HepG2 (cell line): ENCODE measurements around the gene CCL7. TPM values are rescaled to one million over a fixed set of nuclear protein-coding genes. Genes with fewer than 3 reads are reported as not detected.

Source experiments
- ATAC-seq: fragments of 200-7000 bp; cut with Tn5 transposase; 3 replicates; pipeline ENCODE4 v1.9.1; 2020; ENCODE audit warnings: mild to moderate bottlenecking, moderate library complexity
- BruUV-seq: library from RNA; stranded (reverse); fragments of 400-500 nt; replicated peaks from 2 replicates; lab custom pipeline; 2021; lab: Mats Ljungman, UMichigan
- CTCF ChIA-PET: fragments of 300-600 bp; formaldehyde crosslinking; extraction: SDS; loops from one replicate; lab custom pipeline; 2021; ENCODE audit warnings: low total read pairs, inconsistent platforms, low intra/inter-chr PET ratio; lab: Yijun Ruan, JAX
- POLR2A ChIA-PET: fragments of 350-600 bp; sonication (Branson Sonifier 250); formaldehyde crosslinking; loops from one replicate; lab custom pipeline; 2020; ENCODE audit warnings: antibody characterized with exemption, inconsistent platforms; lab: Yijun Ruan, JAX
- DNase-seq: peaks from one replicate; pipeline ENCODE4 v3.0.0-alpha.2; 2015; ENCODE audit warnings: low spot score
- FAIRE-seq: peaks from 3 replicates; lab custom pipeline; 2011; peaks lifted over from hg19 to GRCh38; lab: Jason Lieb, UNC
- H2AFZ ChIP-seq: one replicate; pipeline ENCODE4 v1.6.1; 2011; ENCODE audit warnings: low read length, inconsistent platforms
- H3K27ac ChIP-seq: fragments of 300-600 bp; 3 replicates; pipeline ENCODE4 v1.8.0; 2011; ENCODE audit warnings: mixed run types, mild to moderate bottlenecking, mixed read lengths, low read length, inconsistent platforms; ENCODE audit not compliant: insufficient read depth; ENCODE audit errors: extremely low read length
- H3K27me3 ChIP-seq, 2 experiments: fragments of 200-600 bp in 1 of 2; 2 replicates in 1 of 2; 3 replicates in 1 of 2; pipeline versions ENCODE4 v1.6.0 to v1.8.0; 2011; ENCODE audit warnings: low read length in 2 of 2, mild to moderate bottlenecking in 2 of 2, moderate library complexity in 2 of 2, inconsistent platforms in 1 of 2; ENCODE audit not compliant: insufficient read depth in 2 of 2, control insufficient read depth in 1 of 2
- H3K36me3 ChIP-seq, 2 experiments: fragments of 200-600 bp in 1 of 2; replicated peaks in 1 of 2; 2 replicates in 1 of 2; 3 replicates in 1 of 2; pipeline versions ENCODE4 v1.5.1 to v1.8.0; 2011; ENCODE audit warnings: low read length in 2 of 2, inconsistent platforms in 1 of 2; ENCODE audit not compliant: insufficient read depth in 2 of 2, control insufficient read depth in 1 of 2
- H3K4me1 ChIP-seq: 2 replicates; pipeline ENCODE4 v1.5.1; 2012; ENCODE audit warnings: low read length, inconsistent platforms; ENCODE audit not compliant: insufficient read depth
- H3K4me2 ChIP-seq: 2 replicates; pipeline ENCODE4 v1.6.0; 2011; ENCODE audit warnings: low read depth, low read length, inconsistent platforms
- H3K4me3 ChIP-seq, 3 experiments: fragments of 200-600 bp in 1 of 3; sonication (generic), shearing (Covaris generic) in 1 of 3; replicated peaks in 1 of 3; 2 replicates each; pipeline ENCODE4 v1.5.1; 2011 to 2016; ENCODE audit warnings: low read length in 3 of 3, inconsistent platforms in 2 of 3, low read depth in 2 of 3, mild to moderate bottlenecking in 2 of 3, control low read depth in 1 of 3, mixed read lengths in 1 of 3; ENCODE audit not compliant: insufficient read depth in 1 of 3
- H3K79me2 ChIP-seq: one replicate; pipeline ENCODE4 v1.6.1; 2011; ENCODE audit warnings: low read length, inconsistent platforms; ENCODE audit not compliant: insufficient read depth
- H3K9ac ChIP-seq: 2 replicates; pipeline ENCODE4 v1.6.0; 2011; ENCODE audit warnings: mild to moderate bottlenecking, low read depth, low read length, inconsistent platforms; ENCODE audit not compliant: insufficient read depth
- H3K9me3 ChIP-seq: 2 replicates; pipeline ENCODE4 v1.5.1; 2012; ENCODE audit warnings: mild to moderate bottlenecking, low read length
- H4K20me1 ChIP-seq: 2 replicates; pipeline ENCODE4 v1.6.0; 2011; ENCODE audit warnings: inconsistent platforms, mild to moderate bottlenecking, low read length, moderate library complexity; ENCODE audit not compliant: insufficient read depth
- AKAP8 ChIP-seq: sonication (generic); formaldehyde crosslinking; IDR thresholded peaks from 2 replicates; pipeline ENCODE4 v1.5.1; 2020; ENCODE audit warnings: mild to moderate bottlenecking, missing genetic modification reagents
- HHEX ChIP-seq: IDR thresholded peaks from 2 replicates; pipeline ENCODE4 v1.6.1; 2016; ENCODE audit warnings: control low read depth
- HOMEZ ChIP-seq: IDR thresholded peaks from 2 replicates; pipeline ENCODE4 v1.6.1; 2016; ENCODE audit warnings: low read depth
- PITX1 ChIP-seq: sonication (generic); formaldehyde crosslinking; IDR thresholded peaks from 2 replicates; pipeline ENCODE4 v1.5.1; 2020; ENCODE audit warnings: mild to moderate bottlenecking, missing genetic modification reagents
- POLR2A ChIP-seq, 2 experiments: IDR thresholded peaks; 2 replicates each; pipeline ENCODE4 v1.6.1; 2011; ENCODE audit warnings: low read depth in 2 of 2, low read length in 2 of 2, mild to moderate bottlenecking in 1 of 2, moderate library complexity in 1 of 2; ENCODE audit not compliant: insufficient read depth in 1 of 2
- SIN3A ChIP-seq: IDR thresholded peaks from 2 replicates; pipeline ENCODE4 v1.6.1; 2011; ENCODE audit warnings: low read depth, mild to moderate bottlenecking, control low read depth, low read length, borderline replicate concordance
- TSC22D2 ChIP-seq: sonication (generic); formaldehyde crosslinking; IDR thresholded peaks from 2 replicates; pipeline ENCODE4 v1.5.1; 2020; ENCODE audit warnings: missing genetic modification reagents, mild to moderate bottlenecking, borderline replicate concordance
- ZIK1 ChIP-seq: sonication (generic); formaldehyde crosslinking; IDR thresholded peaks from 2 replicates; pipeline ENCODE4 v1.5.0; 2020; ENCODE audit warnings: mild to moderate bottlenecking, low read depth, missing genetic modification reagents, borderline replicate concordance
- ZNF432 ChIP-seq: sonication (generic); formaldehyde crosslinking; IDR thresholded peaks from 2 replicates; pipeline ENCODE4 v1.5.0; 2020; ENCODE audit warnings: missing genetic modification reagents, mild to moderate bottlenecking, borderline replicate concordance
- WGBS: methylation state at CpG from one replicate; pipeline ENCODE4 v1.1.6; 2017; ENCODE audit warnings: low lambda C conversion rate; 5-methylcytosine and 5-hydroxymethylcytosine counted together
- in situ Hi-C: cut with HindIII; loops from 2 replicates; pipeline ENCODE4 v1.10.0; 2017; ENCODE audit warnings: low pct_unique_long_range_greater_than_20kb; ENCODE audit not compliant: extremely low pct_ligation_motif_present
- intact Hi-C: fragments of 100-400 bp; cut with micrococcal nuclease; formaldehyde crosslinking; loops from one replicate; pipeline ENCODE4 v1.10.0; 2022; ENCODE audit not compliant: unreplicated experiment
- polyA plus RNA-seq, 8 experiments: library from polyadenylated mRNA; depleted of rRNA in 3 of 8; stranded (reverse) in 7 of 8; unstranded in 1 of 8; fragments of >200 nt; fragmentation: Illumina TruSeq in 4 of 8; extraction: Trizol in 4 of 8; gene quantifications; 2 replicates each; pipeline versions ENCODE4 v1.2.1 to v1.2.3, GENCODE V29; 2011 to 2016; ENCODE audit warnings: low read depth in 4 of 8, missing spikeins in 1 of 8, mixed read lengths in 1 of 8; ENCODE audit not compliant: insufficient read depth in 1 of 8
- total RNA-seq, 5 experiments: library from RNA; depleted of rRNA; stranded (reverse); fragments of >200 nt; fragmentation: Illumina TruSeq; extraction: Trizol; gene quantifications; 2 replicates each; pipeline ENCODE4 v1.2.3, GENCODE V29; 2016; ENCODE audit warnings: low read depth in 1 of 5
- TF ChIP-seq, protein P1 (sequence below): sonication (generic); formaldehyde crosslinking; IDR thresholded peaks from 2 replicates; pipeline ENCODE4 v1.5.0; 2020; ENCODE audit warnings: missing genetic modification reagents

CCL7 gene
- total and polyA plus RNA-seq, 2 of the 13 experiments (the other 11 are each of a cell fraction or from before 2014, with no cell fraction given), result not detected

DNA sequence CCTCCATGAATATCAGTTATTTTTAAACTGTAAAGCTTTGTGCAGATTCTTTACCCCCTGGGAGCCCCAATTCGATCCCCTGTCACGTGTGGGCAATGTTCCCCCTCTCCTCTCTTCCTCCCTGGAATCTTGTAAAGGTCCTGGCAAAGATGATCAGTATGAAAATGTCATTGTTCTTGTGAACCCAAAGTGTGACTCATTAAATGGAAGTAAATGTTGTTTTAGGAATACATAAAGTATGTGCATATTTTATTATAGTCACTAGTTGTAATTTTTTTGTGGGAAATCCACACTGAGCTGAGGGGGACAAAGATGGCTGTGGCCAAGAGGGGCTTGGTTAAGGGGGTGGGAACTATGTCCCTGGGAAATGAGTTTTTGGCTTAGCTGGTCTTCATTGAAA, 17.9 kb downstream of the CCL7 start:
- no peak for ATAC-seq
- DNase-seq, result no peak
- Histone ChIP-seq H3K36me3 (no peaks in the 10 kb centered on the region), H3K4me2 (no peak overlapping the region), H3K4me1 (no peaks in the 10 kb centered on the region), H3K79me2 (no peaks in the 10 kb centered on the region), H3K9me3 (0 out of 2 replicates have a peak, but pooled peaks cover 5% of the 10 kb centered on the region), H3K9ac (no peak overlapping the region), H3K27me3 (no peaks in the 10 kb centered on the region; a peak in 1 of 5 replicates), H4K20me1 (no peaks in the 10 kb centered on the region), H3K27ac (no peak overlapping the region), H2AFZ (no peak overlapping the region), H3K4me3 (no peak overlapping the region)
- intact Hi-C loops, result no loop called here
- POLR2A ChIA-PET, result no interaction called here
- 3% methylated on average over 2 of the region's 2 CpGs for WGBS
- no TSS peak for BruUV-seq
- TF ChIP-seq TSC22D2 (no peak), SIN3A (no peak), PITX1 (CRISPR knock-in tag) (no peak), AKAP8 (CRISPR knock-in tag) (no peak), POLR2A (IDR thresholded peaks at IDR 0.05; ENCODE audit: insufficient read depth in 1 of 2, low read depth in 2 of 2, low read length in 2 of 2) (no peak)
- TF ChIP-seq, protein P1, sequence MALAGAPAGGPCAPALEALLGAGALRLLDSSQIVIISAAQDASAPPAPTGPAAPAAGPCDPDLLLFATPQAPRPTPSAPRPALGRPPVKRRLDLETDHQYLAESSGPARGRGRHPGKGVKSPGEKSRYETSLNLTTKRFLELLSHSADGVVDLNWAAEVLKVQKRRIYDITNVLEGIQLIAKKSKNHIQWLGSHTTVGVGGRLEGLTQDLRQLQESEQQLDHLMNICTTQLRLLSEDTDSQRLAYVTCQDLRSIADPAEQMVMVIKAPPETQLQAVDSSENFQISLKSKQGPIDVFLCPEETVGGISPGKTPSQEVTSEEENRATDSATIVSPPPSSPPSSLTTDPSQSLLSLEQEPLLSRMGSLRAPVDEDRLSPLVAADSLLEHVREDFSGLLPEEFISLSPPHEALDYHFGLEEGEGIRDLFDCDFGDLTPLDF (CRISPR knock-in tag), result no peak
- no peak for FAIRE-seq
- in situ Hi-C loops, result no loop called here
- CTCF ChIA-PET, result no interaction called here

DNA sequence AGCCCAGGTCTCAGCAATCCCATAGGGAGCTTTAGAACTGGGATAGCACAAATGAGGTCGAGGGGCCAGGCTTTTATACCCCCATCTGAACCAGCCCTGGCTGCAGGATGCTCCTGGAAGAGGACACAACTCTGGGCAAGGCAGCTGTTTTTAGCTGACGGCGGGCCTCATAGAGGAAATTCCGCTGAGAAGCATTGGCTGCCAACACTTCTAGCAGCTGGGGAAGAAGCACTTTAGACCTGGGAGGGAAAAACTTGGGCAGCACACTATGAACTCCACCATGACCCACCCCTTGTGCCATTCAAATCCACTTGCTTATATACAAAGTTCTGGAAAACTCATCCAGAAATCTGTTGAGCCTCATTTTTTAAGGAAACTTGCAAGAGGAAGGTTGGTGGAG, 20.6 kb downstream of the CCL7 start:
- POLR2A ChIA-PET, result no interaction called here
- no peak overlapping the region for H2AFZ ChIP-seq
- FAIRE-seq, result no peak
- H3K4me3 ChIP-seq, result no peak overlapping the region
- 18% methylated on average over 1 of the region's 4 CpGs for WGBS
- 0 out of 2 replicates have a peak, but pooled peaks cover 5% of the 10 kb centered on the region for H3K9me3 ChIP-seq
- no peaks in the 10 kb centered on the region for H3K4me1 ChIP-seq
- in situ Hi-C loops, result no loop called here
- TF ChIP-seq HHEX (CRISPR knock-in tag) (no peak), ZIK1 (CRISPR knock-in tag) (no peak), HOMEZ (CRISPR knock-in tag) (no peak), ZNF432 (CRISPR knock-in tag) (no peak)
- TF ChIP-seq, all 625 proteins: peak for 0
- no peaks in the 10 kb centered on the region; a peak in 1 of 5 replicates for H3K27me3 ChIP-seq
- intact Hi-C loops, result no loop called here
- no TSS peak for BruUV-seq
- CTCF ChIA-PET, result no interaction called here
- DNase-seq (no peak), ATAC-seq (no peak)
- no peak overlapping the region for H3K9ac ChIP-seq
- H3K36me3 ChIP-seq, result no peaks in the 10 kb centered on the region
- H3K27ac ChIP-seq, result no peak overlapping the region
- no peaks in the 10 kb centered on the region for H3K79me2 ChIP-seq
- no peak overlapping the region for H3K4me2 ChIP-seq
- H4K20me1 ChIP-seq, result no peaks in the 10 kb centered on the region
